ENCODE data around the gene WDPCP. TPM values are rescaled to one million over a fixed set of nuclear protein-coding genes. Genes with fewer than 3 reads are reported as not detected.

The WDPCP gene
- total RNA-seq, 3 donors from 2014 or later (not counting 1 experiment from before 2014, with no cell fraction given) = 22.0 to 23.7 (median 22.9) TPM

DNA sequence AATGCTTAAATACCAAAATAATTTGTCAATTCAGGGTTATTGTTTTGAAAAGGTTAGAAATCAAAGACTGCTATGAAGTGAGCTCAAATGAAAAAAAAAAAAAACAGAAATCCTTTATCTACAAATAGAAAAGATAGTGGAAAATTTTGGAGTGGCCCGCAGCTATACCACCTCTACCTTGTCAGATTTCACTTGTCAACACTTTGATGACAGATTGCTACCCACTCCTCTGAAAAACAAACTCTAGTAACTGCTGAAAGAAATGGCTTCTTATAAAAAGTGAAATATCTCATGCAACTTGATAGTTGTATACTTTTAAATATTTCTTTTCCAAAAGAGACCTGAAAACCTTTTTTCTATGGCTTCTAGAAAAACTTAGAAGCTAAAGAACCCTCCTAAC is 84.5 kb downstream of the WDPCP start:
- Mint-ChIP-seq H3K9me3 (peaks cover 2 to 8% of the 10 kb centered on the region in 2 donors), H3K27me3 (ENCODE audit: low read depth in 2 of 2) (peaks cover 2 to 10% of the 10 kb centered on the region in 2 donors), H3K4me3 (no peak overlapping the region), H3K27ac (no peak overlapping the region), H3K4me1 (peaks cover 33 to 38% of the 10 kb centered on the region in 2 donors), H3K36me3 (peaks cover 8% of the 10 kb centered on the region)
- no peaks in the 10 kb centered on the region for H3K4me1 ChIP-seq (ENCODE audit: control insufficient read depth, insufficient read depth, low read length)
- TF ChIP-seq CTCF (IDR thresholded peaks at IDR 0.05) = no peak
- DNase-seq = no peak
- no peak overlapping the region for H3K27ac ChIP-seq (ENCODE audit: low read length)
- no peaks in the 10 kb centered on the region for H3K27me3 ChIP-seq (ENCODE audit: control insufficient read depth, insufficient read depth, low read length)
- no peaks in the 10 kb centered on the region for H3K9me3 ChIP-seq (ENCODE audit: control insufficient read depth, insufficient read depth, low read length)
- ATAC-seq = no peak
- no peak overlapping the region for H3K4me3 ChIP-seq (ENCODE audit: low read length)
- WGBS (ENCODE audit: insufficient coverage) = no CpG with 5 or more reads among the region's 1 CpG
- no peaks in the 10 kb centered on the region for H3K36me3 ChIP-seq (ENCODE audit: control insufficient read depth, insufficient read depth, low read length)
- intact Hi-C loops (cut with micrococcal nuclease) = no loop called here

DNA sequence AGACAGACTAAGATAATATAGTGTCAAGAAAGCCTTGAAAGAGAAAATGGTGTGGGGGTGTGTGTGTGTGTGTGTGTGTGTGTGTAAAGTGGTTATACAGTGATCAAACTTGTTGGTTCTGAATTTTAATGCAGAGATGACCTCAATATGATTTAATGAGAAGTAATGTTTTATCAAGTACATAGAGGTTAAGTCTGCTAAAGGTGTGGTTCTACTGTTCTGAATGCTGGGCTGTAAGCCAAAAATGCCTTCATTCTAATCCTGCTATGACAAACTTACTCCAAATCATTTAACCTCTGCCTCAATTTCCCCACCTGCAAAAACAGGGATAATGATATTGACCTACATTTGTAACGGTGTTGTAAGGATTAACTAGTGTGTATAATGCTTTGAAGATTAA is 87.9 kb downstream of the WDPCP start:
- Histone ChIP-seq H3K36me3 (ENCODE audit: control insufficient read depth, insufficient read depth, low read length) (no peaks in the 10 kb centered on the region), H3K27me3 (ENCODE audit: control insufficient read depth, insufficient read depth, low read length) (no peaks in the 10 kb centered on the region), H3K27ac (ENCODE audit: low read length) (no peak overlapping the region), H3K9me3 (ENCODE audit: control insufficient read depth, insufficient read depth, low read length) (no peaks in the 10 kb centered on the region), H3K4me3 (ENCODE audit: low read length) (no peak overlapping the region), H3K4me1 (ENCODE audit: control insufficient read depth, insufficient read depth, low read length) (no peaks in the 10 kb centered on the region)
- TF ChIP-seq CTCF (IDR thresholded peaks at IDR 0.05) = no peak
- no CpG with 5 or more reads among the region's 1 CpG for WGBS (ENCODE audit: insufficient coverage)
- H3K36me3 Mint-ChIP-seq = no peaks in the 10 kb centered on the region
- H3K27ac Mint-ChIP-seq = no peak overlapping the region
- H3K4me3 Mint-ChIP-seq = no peak overlapping the region
- DNase-seq = no peak
- H3K4me1 Mint-ChIP-seq = peaks cover 27 to 37% of the 10 kb centered on the region in 2 donors
- ATAC-seq = no peak
- H3K9me3 Mint-ChIP-seq = no peaks in the 10 kb centered on the region
- intact Hi-C loops (cut with micrococcal nuclease) = no loop called here
- no peaks in the 10 kb centered on the region for H3K27me3 Mint-ChIP-seq (ENCODE audit: low read depth in 2 of 2)

GRCh38 chr2:63497576-63497975 is 90.7 kb downstream of the WDPCP start:
- ATAC-seq (no peak), DNase-seq (no peak)
- H3K27ac ChIP-seq (ENCODE audit: low read length) = no peak overlapping the region
- Mint-ChIP-seq H3K4me1 (peaks cover 19 to 31% of the 10 kb centered on the region in 2 donors), H3K27ac (no peak overlapping the region), H3K27me3 (ENCODE audit: low read depth in 2 of 2) (no peaks in the 10 kb centered on the region), H3K36me3 (no peaks in the 10 kb centered on the region), H3K4me3 (no peak overlapping the region), H3K9me3 (no peaks in the 10 kb centered on the region)
- no peaks in the 10 kb centered on the region for H3K9me3 ChIP-seq (ENCODE audit: control insufficient read depth, insufficient read depth, low read length)
- no peaks in the 10 kb centered on the region for H3K36me3 ChIP-seq (ENCODE audit: control insufficient read depth, insufficient read depth, low read length)
- TF ChIP-seq CTCF (IDR thresholded peaks at IDR 0.05) = no peak
- no peak overlapping the region for H3K4me3 ChIP-seq (ENCODE audit: low read length)
- H3K4me1 ChIP-seq (ENCODE audit: control insufficient read depth, insufficient read depth, low read length) = no peaks in the 10 kb centered on the region
- no peaks in the 10 kb centered on the region for H3K27me3 ChIP-seq (ENCODE audit: control insufficient read depth, insufficient read depth, low read length)
- WGBS (ENCODE audit: insufficient coverage) = 63% methylated on average over 2 of the region's 2 CpGs
- intact Hi-C loops (cut with micrococcal nuclease) = no loop called here

DNA sequence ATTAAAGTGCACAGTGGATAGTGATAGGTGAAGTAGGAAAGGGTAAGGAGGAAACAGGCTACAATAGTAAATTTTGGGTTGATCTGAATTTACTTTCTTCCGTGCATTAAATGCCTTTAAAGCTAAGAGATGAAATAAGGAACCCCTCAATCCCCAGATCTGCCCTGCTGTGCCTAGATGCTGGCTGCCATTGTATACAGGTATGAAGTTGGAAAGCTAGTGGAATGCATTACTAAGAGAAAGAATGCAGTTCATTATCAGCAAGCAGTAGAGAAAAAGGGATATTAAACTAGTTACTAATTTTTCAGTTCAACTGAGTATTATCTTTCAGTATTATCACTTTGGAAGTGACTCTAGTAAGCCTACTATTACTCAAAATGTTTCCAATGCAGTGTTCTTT is 93.3 kb downstream of the WDPCP start:
- H3K9me3 Mint-ChIP-seq = no peaks in the 10 kb centered on the region
- H3K4me1 ChIP-seq (ENCODE audit: control insufficient read depth, insufficient read depth, low read length) = no peaks in the 10 kb centered on the region
- no peak overlapping the region for H3K4me3 Mint-ChIP-seq
- H3K27ac Mint-ChIP-seq = no peak overlapping the region
- H3K36me3 Mint-ChIP-seq = no peaks in the 10 kb centered on the region
- no peak for ATAC-seq
- no peak for TF ChIP-seq CTCF (IDR thresholded peaks at IDR 0.05)
- H3K27ac ChIP-seq (ENCODE audit: low read length) = no peak overlapping the region
- WGBS (ENCODE audit: insufficient coverage) = 100% methylated on average over 1 of the region's 1 CpG
- intact Hi-C loops (cut with micrococcal nuclease) = no loop called here
- no peaks in the 10 kb centered on the region for H3K9me3 ChIP-seq (ENCODE audit: control insufficient read depth, insufficient read depth, low read length)
- DNase-seq = no peak
- no peaks in the 10 kb centered on the region for H3K36me3 ChIP-seq (ENCODE audit: control insufficient read depth, insufficient read depth, low read length)
- no peaks in the 10 kb centered on the region for H3K27me3 Mint-ChIP-seq (ENCODE audit: low read depth in 2 of 2)
- no peaks in the 10 kb centered on the region for H3K27me3 ChIP-seq (ENCODE audit: control insufficient read depth, insufficient read depth, low read length)
- no peak overlapping the region for H3K4me3 ChIP-seq (ENCODE audit: low read length)
- H3K4me1 Mint-ChIP-seq = peaks cover 15 to 21% of the 10 kb centered on the region in 2 donors
